AG09319 (cell line): ENCODE results near the gene ADM2.

ENCODE experiments used
- DNase-seq: peaks from one replicate; pipeline ENCODE4 v3.0.0-alpha.2; 2010; ENCODE audit warnings: low read depth; ENCODE audit errors: extremely low read depth
- TF ChIP-seq, protein P1 (sequence below): IDR thresholded peaks from 2 replicates; pipeline ENCODE4 v1.5.1; 2011; ENCODE audit warnings: low read depth, mild to moderate bottlenecking, inconsistent platforms, low read length, moderate library complexity

ADM2 gene

DNA sequence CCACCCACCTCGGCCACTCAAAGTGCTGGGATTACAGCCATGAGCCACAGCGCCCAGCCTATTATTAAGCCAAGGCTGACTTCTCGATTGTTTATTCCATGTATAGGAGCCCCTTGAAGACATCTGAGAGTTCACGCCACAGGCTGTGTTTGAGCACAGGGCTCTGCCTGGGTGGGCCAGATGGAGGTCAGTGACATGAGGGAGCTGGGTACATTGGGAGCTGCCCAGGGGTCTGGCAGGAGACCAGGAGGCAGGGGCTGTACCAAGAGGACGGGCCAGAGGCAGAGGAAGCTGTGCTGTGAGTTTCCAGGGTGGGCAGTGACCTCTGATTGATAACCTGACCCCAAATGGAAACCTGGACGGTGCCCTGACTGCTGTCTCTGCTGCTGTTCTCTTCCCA lies 20.8 kb downstream of the ADM2 start:
- TF ChIP-seq, protein P1, sequence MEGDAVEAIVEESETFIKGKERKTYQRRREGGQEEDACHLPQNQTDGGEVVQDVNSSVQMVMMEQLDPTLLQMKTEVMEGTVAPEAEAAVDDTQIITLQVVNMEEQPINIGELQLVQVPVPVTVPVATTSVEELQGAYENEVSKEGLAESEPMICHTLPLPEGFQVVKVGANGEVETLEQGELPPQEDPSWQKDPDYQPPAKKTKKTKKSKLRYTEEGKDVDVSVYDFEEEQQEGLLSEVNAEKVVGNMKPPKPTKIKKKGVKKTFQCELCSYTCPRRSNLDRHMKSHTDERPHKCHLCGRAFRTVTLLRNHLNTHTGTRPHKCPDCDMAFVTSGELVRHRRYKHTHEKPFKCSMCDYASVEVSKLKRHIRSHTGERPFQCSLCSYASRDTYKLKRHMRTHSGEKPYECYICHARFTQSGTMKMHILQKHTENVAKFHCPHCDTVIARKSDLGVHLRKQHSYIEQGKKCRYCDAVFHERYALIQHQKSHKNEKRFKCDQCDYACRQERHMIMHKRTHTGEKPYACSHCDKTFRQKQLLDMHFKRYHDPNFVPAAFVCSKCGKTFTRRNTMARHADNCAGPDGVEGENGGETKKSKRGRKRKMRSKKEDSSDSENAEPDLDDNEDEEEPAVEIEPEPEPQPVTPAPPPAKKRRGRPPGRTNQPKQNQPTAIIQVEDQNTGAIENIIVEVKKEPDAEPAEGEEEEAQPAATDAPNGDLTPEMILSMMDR: no peak
- DNase-seq: no peak

DNA sequence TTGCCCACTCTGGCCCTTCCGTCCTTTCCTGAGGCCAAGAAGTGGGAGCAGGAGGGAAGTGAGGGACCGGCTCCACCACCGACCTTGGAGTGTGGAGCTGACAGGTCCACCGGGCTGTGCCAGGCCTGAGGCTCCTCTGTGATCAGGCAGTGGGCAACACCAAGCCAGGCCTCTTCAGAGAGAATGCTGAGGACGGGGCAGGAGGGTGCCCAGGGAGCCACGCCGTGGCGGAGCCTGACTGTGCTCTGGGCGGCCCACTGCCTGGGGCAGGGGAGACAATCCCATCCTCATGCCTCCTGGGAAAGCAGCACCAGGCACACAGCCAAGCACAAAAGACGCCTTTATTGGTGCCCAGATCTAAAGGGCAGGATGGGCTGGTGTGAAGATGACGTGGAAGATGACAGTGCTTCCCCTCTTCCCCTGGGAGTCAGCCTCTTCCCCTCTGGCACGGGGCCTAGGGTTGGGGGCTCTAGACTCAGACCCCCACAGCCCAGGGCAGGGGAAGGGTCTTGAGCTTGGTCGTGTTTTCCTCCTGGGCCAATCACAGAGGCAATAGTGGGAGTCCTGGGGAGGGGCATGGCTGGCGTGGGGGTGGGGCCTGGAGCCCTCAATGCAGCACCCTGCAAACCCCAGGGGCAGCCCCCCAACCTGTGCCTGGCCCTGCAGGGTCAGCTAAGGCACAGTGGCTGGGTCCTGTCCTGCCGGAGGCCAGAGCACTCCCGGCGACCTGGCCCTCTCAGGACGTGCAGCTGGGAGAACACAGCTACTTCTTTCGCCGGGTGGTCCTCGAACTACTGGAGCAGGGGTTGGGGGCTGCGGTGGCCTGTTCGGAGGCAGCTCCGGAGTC lies 21.5 kb downstream of the ADM2 start:
- TF ChIP-seq, protein P1: no peak
- no peak for DNase-seq

DNA sequence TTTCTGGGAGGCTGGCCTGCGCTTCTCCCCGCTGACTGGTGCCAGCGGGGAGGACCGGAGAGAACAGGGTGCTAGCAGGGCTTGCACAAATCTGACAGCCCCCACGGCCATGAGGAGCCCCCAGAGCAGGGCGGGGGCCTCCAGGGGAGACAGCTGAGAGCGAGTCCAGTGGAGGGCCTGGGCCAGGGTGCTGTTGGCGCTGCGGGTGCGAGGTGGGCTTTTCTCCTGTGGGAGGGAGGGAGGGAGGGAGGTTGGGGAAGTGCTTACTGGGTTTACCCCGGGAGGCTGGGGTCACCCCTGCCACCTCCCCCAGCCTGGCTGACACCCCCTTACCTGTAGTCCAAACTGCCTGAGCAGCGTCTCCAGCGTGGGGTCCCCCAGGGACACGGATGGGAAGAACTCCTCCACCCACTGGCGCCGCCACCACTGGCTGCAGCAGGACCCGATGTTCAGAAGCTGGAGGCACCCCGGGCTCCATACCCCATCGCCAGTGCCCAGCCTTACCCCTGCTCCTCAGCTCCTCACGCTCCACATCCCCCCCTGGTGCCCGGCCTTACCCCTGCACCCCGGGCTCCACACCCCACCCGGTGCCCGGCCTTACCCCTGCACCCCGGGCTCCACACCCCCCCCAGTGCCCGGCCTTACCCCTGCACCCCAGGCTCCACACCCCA lies 22.3 kb downstream of the ADM2 start:
- TF ChIP-seq, protein P1: no peak; the same call in 1 of the 2 replicates
- DNase-seq: no peak

DNA sequence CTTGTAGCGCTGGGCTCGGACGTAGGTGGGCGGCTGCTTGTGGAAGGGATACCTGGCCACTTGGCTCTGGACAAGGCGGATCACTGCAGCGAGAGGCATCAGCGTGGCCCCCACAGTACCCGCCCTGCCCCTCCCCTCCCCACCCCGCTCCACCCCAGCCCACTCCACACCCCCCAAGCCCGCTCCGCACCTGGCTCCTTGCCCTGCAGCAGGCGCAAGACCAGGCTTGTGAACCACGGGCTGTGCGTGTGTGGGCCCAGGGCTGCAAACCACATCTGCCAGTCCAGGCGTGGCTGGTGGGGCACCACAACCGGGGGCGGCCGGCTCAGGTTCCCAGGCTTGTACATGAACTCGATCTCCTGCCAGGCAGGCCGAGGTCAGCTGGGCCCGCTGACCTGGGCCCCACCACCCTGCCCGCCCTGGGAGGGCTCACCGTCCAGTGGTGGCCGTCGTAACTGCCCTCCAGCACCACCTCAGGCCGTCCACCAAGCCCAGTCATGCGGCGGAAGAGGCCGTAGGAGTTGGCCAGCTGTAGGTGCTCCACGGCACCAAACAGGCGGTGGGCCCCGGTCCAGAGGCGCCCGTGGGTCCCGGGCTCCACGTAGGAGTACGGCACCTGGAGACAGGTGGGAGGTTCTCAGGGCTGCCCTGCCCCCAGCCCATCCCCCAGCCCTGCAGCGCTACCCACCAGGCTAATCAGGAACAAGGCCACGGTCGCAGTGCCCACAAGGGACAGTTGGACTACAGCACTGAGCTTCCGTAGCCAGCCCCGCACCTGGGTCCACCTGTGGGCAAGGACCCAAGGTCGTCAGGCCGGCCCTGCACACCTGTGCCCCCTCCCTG lies 23.2 kb downstream of the ADM2 start:
- DNase-seq: no peak
- TF ChIP-seq, protein P1: no peak

DNA sequence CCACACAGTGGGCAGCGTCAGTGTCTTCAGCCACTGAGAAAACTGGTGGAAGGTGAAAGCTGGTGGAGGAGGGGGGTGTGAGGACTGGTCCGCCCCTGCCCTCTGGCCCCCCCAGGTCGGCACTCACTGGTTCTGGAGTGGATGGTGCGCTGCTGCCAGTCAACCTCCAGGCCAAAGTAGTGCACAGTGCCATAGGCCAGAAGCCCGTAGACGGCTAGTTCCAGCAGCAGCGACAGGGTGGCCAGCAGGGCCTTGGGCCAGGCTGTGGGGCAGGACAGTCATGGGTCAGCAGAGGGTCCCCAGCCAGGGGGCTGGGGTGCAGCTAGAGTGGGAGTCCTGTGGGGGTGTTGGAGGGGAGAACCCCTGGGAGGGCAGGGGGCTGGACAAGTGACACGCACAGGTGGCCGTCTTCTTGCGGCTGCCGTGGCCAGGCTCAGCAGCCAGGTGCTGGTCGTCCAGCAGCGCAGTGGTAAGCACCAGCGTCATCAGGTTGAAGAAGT lies 24.0 kb downstream of the ADM2 start:
- no peak for DNase-seq
- TF ChIP-seq, protein P1: no peak

DNA sequence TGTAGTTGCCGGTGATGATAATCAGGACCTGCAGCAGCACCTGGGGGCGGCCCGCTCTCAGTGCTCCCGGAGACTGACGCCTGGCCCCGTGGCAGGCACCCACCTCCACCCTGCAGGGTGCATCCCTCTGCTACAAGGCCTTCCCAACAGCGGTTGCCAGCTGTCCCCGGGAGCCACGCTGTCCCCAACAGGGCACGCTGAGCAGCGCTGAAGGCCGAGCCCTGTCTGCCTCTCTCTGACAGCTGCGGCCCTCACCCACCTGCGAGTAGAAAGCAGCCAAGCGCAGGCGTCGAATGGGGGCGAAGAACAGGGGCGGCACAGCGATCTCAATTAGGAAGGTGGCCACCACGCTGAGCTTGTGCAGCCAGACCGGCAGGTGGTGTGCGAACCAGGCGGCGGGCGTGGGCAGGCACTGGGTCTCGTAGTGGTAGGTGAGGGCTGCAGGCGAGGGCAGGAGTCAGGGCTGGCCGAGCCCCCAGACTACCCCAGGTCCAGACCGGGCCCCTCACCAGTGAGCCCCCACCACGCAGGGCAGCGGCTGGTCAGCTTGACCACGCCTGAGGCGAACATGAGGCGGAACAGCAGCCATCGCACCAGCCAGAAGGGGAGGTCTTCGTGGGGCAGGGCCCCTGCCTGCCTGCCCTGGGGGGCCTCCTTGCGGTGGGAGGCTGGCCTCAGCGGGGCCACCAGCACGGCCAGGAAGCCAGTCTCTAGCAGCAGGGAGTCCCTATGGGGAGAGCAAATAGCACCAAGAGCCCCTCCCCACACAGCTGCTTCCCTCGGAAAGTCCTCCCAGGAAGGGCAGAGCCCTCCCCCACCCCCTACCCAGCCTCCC lies 24.6 kb downstream of the ADM2 start:
- TF ChIP-seq, protein P1: no peak
- DNase-seq: no peak
